ENCODE measurements around the gene APCDD1. TPM values are rescaled to one million over a fixed set of nuclear protein-coding genes. Genes with fewer than 3 reads are reported as not detected.

APCDD1 gene
- total RNA-seq, 4 donors from 2014 or later, result 5.4 to 18.2 (median 17.0) TPM

GRCh38 chr18:10473132-10473531 lies 18.7 kb downstream of the APCDD1 start:
- Histone ChIP-seq H3K4me3 (no peak overlapping the region), H3K9me3 (no peaks in the 10 kb centered on the region), H3K27me3 (no peaks in the 10 kb centered on the region), H3K4me1 (peaks cover 0 to 11% (median 0%) of the 10 kb centered on the region in 4 donors), H3K27ac (no peak overlapping the region), H3K36me3 (no peaks in the 10 kb centered on the region)
- TF ChIP-seq POLR2A (IDR thresholded peaks at IDR 0.05), result no peak
- TF ChIP-seq, protein P1, sequence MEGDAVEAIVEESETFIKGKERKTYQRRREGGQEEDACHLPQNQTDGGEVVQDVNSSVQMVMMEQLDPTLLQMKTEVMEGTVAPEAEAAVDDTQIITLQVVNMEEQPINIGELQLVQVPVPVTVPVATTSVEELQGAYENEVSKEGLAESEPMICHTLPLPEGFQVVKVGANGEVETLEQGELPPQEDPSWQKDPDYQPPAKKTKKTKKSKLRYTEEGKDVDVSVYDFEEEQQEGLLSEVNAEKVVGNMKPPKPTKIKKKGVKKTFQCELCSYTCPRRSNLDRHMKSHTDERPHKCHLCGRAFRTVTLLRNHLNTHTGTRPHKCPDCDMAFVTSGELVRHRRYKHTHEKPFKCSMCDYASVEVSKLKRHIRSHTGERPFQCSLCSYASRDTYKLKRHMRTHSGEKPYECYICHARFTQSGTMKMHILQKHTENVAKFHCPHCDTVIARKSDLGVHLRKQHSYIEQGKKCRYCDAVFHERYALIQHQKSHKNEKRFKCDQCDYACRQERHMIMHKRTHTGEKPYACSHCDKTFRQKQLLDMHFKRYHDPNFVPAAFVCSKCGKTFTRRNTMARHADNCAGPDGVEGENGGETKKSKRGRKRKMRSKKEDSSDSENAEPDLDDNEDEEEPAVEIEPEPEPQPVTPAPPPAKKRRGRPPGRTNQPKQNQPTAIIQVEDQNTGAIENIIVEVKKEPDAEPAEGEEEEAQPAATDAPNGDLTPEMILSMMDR (IDR thresholded peaks at IDR 0.05), result no peak
- DNase-seq, result no peak

GRCh38 chr18:10474309-10474708 lies 19.9 kb downstream of the APCDD1 start:
- Histone ChIP-seq H3K36me3 (no peaks in the 10 kb centered on the region), H3K9me3 (no peaks in the 10 kb centered on the region)
- TF ChIP-seq, protein P1 (IDR thresholded peaks at IDR 0.05), result no peak
- no peak for TF ChIP-seq POLR2A (IDR thresholded peaks at IDR 0.05)

DNA sequence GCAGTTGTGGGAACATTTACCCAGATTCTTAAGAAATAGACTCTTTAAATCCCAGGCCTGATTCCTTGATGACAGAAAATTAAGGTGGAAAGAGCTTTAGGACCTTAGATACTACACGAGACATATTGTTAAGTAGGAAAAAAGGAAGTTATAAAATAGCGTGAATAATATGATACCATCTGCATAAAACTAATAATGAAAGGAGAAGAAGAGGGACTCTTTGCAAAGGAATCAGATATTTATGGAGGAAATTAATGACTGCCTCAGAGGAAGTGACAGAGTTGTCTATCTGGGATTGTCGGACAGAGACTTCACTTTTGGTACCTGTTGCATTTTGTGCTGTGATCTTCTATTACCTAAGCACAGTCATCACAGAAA lies 20.8 kb downstream of the APCDD1 start:
- no peaks in the 10 kb centered on the region for H3K36me3 ChIP-seq
- H3K27me3 ChIP-seq, result no peaks in the 10 kb centered on the region
- H3K4me1 ChIP-seq, result peaks cover 0 to 11% (median 2%) of the 10 kb centered on the region in 4 donors
- no peak for TF ChIP-seq POLR2A (IDR thresholded peaks at IDR 0.05)
- TF ChIP-seq, protein P1 (IDR thresholded peaks at IDR 0.05), result no peak
- no peak for DNase-seq
- H3K9me3 ChIP-seq, result no peaks in the 10 kb centered on the region
- H3K27ac ChIP-seq, result no peak overlapping the region
- H3K4me3 ChIP-seq, result no peak overlapping the region

More at GRCh38 chr18:10474309-10474708, 19.9 kb downstream of the APCDD1 start:
- Histone ChIP-seq H3K27ac (no peak overlapping the region), H3K4me3 (no peak overlapping the region), H3K27me3 (no peaks in the 10 kb centered on the region), H3K4me1 (peaks cover 0 to 11% (median 0%) of the 10 kb centered on the region in 4 donors)
- DNase-seq, result no peak

- Histone ChIP-seq H3K36me3 (no peaks in the 10 kb centered on the region), H3K27me3 (no peaks in the 10 kb centered on the region), H3K4me3 (no peak overlapping the region), H3K27ac (no peak overlapping the region), H3K9me3 (no peaks in the 10 kb centered on the region), H3K4me1 (peaks cover 0 to 11% (median 2%) of the 10 kb centered on the region in 4 donors)
- TF ChIP-seq, protein P1 (IDR thresholded peaks at IDR 0.05), result no peak
- no peak for TF ChIP-seq POLR2A (IDR thresholded peaks at IDR 0.05)
- no peak for DNase-seq
Measured at GRCh38 chr18:10475654-10476291, 21.3 kb downstream of the APCDD1 start.

DNA sequence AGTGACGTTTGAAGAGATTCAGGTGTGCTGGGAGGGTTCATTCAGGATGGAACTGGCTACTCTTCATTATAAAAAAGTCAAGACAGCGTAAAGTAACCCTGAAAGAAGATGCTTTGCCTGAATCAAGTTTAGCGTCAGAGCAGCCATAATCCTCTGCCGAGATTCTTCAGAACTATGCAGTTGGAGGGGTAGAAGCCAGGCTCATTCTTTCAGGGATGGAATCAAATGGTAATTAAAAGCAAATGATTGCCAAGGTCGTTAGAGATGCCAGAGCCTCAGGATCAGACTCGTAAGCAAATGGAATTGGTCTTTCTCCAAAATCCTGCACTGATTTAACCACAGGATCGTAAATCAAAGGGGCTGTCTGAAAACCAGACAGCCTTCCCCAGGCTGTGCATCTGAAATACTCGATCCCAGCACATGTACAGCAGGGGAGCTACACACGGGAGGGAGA lies 21.9 kb downstream of the APCDD1 start:
- Histone ChIP-seq H3K27ac (no peak overlapping the region), H3K4me3 (no peak overlapping the region)
- no peak for TF ChIP-seq POLR2A (IDR thresholded peaks at IDR 0.05)
- TF ChIP-seq, protein P1 (IDR thresholded peaks at IDR 0.05), result no peak

More for the DNA sequence above, 21.9 kb downstream of the APCDD1 start:
- no peaks in the 10 kb centered on the region for H3K36me3 ChIP-seq
- H3K9me3 ChIP-seq, result no peaks in the 10 kb centered on the region
- peaks cover 0 to 11% (median 2%) of the 10 kb centered on the region in 4 donors for H3K4me1 ChIP-seq
- no peak for DNase-seq
- H3K27me3 ChIP-seq, result no peaks in the 10 kb centered on the region
